ENCODE results near the gene LRRC42. TPM values are rescaled to one million over a fixed set of nuclear protein-coding genes. Genes with fewer than 3 reads are reported as not detected.

Gene LRRC42
- total and polyA plus RNA-seq, 9 of the 15 experiments (the other 6 are each of a cell fraction or from before 2014, with no cell fraction given), result 17.3 to 51.9 (median 35.5) TPM

GRCh38 chr1:53964109-53964508, 18.0 kb downstream of the LRRC42 start:
- ATAC-seq (no peak), DNase-seq (ENCODE audit: extremely low read depth in 1 of 4, low spot score in 3 of 4) (no peak), FAIRE-seq (no peak)
- POLR2A ChIA-PET, result interaction anchor here (1.4 kb wide), 1 partner anchor 20 kb away, joined by 5 read pairs; no protein-coding TSS in a partner anchor
- no peaks in the 10 kb centered on the region for H3K79me2 ChIP-seq (ENCODE audit: control insufficient read depth, insufficient read depth, low read length)
- no peak overlapping the region for H2AFZ ChIP-seq (ENCODE audit: low read depth, low read length)
- BruUV-seq (replicated peaks), result no TSS peak
- peaks cover 0 to 12% of the 10 kb centered on the region in 2 experiments; a peak in 3 of 5 replicates for H3K4me1 ChIP-seq (replicated peaks in 1 of 2; ENCODE audit: control insufficient read depth in 2 of 2, insufficient read depth in 2 of 2, low read length in 2 of 2)
- no peaks in the 10 kb centered on the region; the same call in 1 of the 2 replicates for H4K20me1 ChIP-seq (replicated peaks; ENCODE audit: control insufficient read depth, insufficient read depth, low read length)
- no peak overlapping the region for H3K4me2 ChIP-seq (ENCODE audit: insufficient read depth, low read length)
- intact Hi-C loops (cut with micrococcal nuclease), result no loop called here
- H3K9me1 ChIP-seq (ENCODE audit: control insufficient read depth, insufficient read depth, low read length), result no peaks in the 10 kb centered on the region
- H3K36me3 ChIP-seq (ENCODE audit: control insufficient read depth, insufficient read depth, low read length), result peaks cover 85% of the 10 kb centered on the region
- WGBS (ENCODE audit: insufficient coverage, low coverage, missing lambda C conversion rate), result 66% methylated on average over 5 of the region's 5 CpGs
- no peaks in the 10 kb centered on the region for H3K27me3 ChIP-seq (ENCODE audit: control insufficient read depth in 2 of 2, insufficient read depth in 2 of 2, low read length in 2 of 2)
- in situ Hi-C loops (cut with MboI), result loop anchor here (5.0 kb wide), 1 partner anchor 82 kb away; no protein-coding TSS in a partner anchor
- no peaks in the 10 kb centered on the region for H3K9me3 ChIP-seq (replicated peaks; ENCODE audit: control insufficient read depth, insufficient read depth, low read depth, low read length)
- H3K9ac ChIP-seq (ENCODE audit: insufficient read depth in 1 of 2, low read depth in 2 of 2, low read length in 2 of 2), result no peak overlapping the region
- CTCF ChIA-PET (ENCODE audit: low intra/inter-chr PET ratio), result no interaction called here
- H3K27ac ChIP-seq (ENCODE audit: extremely low read depth, low read depth, low read length), result no peak overlapping the region
- no peak overlapping the region for H3K4me3 ChIP-seq
- TF ChIP-seq RFX7 (CRISPR knock-in tag; IDR thresholded peaks at IDR 0.05) (no peak), HCFC1 (IDR thresholded peaks at IDR 0.05; ENCODE audit: low read depth, low read length) (no peak), C11orf30 (IDR thresholded peaks at IDR 0.05; ENCODE audit: low read depth) (peak; percentile 46; the same call in 1 of the 2 replicates), BRD4 (IDR thresholded peaks at IDR 0.05) (no peak), NCOA2 (IDR thresholded peaks at IDR 0.05; ENCODE audit: partially characterized antibody in 2 of 2) (no peak), ZBTB1 (CRISPR knock-in tag; IDR thresholded peaks at IDR 0.05; ENCODE audit: borderline replicate concordance, low read depth) (no peak), HEY1 (CRISPR knock-in tag; IDR thresholded peaks at IDR 0.05; ENCODE audit: borderline replicate concordance) (no peak), CREBBP (IDR thresholded peaks at IDR 0.05; ENCODE audit: low read depth, low read length) (no peak), FIP1L1 (IDR thresholded peaks at IDR 0.05; ENCODE audit: low read depth, low read length, poor library complexity, severe bottlenecking) (no peak), CBX5 (IDR thresholded peaks at IDR 0.05; ENCODE audit: borderline replicate concordance, low read depth) (no peak), EP300 (IDR thresholded peaks at IDR 0.05; ENCODE audit: low read length) (no peak), FOXK1 (CRISPR knock-in tag; IDR thresholded peaks at IDR 0.05; ENCODE audit: borderline replicate concordance) (no peak), BMI1 (IDR thresholded peaks at IDR 0.05; ENCODE audit: low read length) (no peak), ZNF586 (CRISPR knock-in tag; conservative IDR thresholded peaks at IDR 0.05) (no peak), ZNF316 (IDR thresholded peaks at IDR 0.05) (peak; percentile 49; the same call in 1 of the 2 replicates), TCF7L2 (IDR thresholded peaks at IDR 0.05; ENCODE audit: low read depth, low read length) (no peak), ZBTB33 (CRISPR knock-in tag; IDR thresholded peaks at IDR 0.05) (no peak), ZC3H4 (CRISPR knock-in tag; IDR thresholded peaks at IDR 0.05; ENCODE audit: borderline replicate concordance) (no peak), SIN3B (IDR thresholded peaks at IDR 0.05; ENCODE audit: low read depth) (no peak), JUNB (CRISPR knock-in tag; conservative IDR thresholded peaks at IDR 0.05) (no peak), HSF4 (CRISPR knock-in tag; IDR thresholded peaks at IDR 0.05; ENCODE audit: borderline replicate concordance) (no peak)

Measured in K562 (cell line).